H1 (cell line): Measurements from ENCODE around the gene GSG1L. TPM values are rescaled to one million over a fixed set of nuclear protein-coding genes. Genes with fewer than 3 reads are reported as not detected.

ENCODE experiments used
- CTCF ChIA-PET: fragments of 300-600 bp; sonication (Branson Sonifier 250); formaldehyde crosslinking; loops from one replicate; lab custom pipeline; 2021; ENCODE audit not compliant: partially characterized antibody; lab: Charles Lee
- POLR2A ChIA-PET: fragments of 300-600 bp; sonication (Branson Sonifier 250); formaldehyde crosslinking; loops from one replicate; lab custom pipeline; 2021; ENCODE audit warnings: inconsistent platforms; ENCODE audit not compliant: partially characterized antibody; lab: Charles Lee
- DNase-seq, 2 experiments: peaks; one replicate each; pipeline versions ENCODE4 v3.0.0 to v3.0.0-alpha.2; 2010 to 2022; ENCODE audit warnings: low spot score in 2 of 2, low read depth in 1 of 2, mixed read lengths in 1 of 2
- FAIRE-seq: peaks from 2 replicates; lab custom pipeline; 2011; peaks lifted over from hg19 to GRCh38; lab: Jason Lieb, UNC
- H2AFZ ChIP-seq: 2 replicates; pipeline ENCODE4 v1.8.1; 2012; ENCODE audit warnings: low read length, inconsistent platforms
- H2AK5ac ChIP-seq: 2 replicates; pipeline ENCODE4 v1.6.1; 2013; ENCODE audit warnings: low read depth, low read length
- H2BK120ac ChIP-seq: replicated peaks from 2 replicates; pipeline ENCODE3; 2013; ENCODE audit warnings: low read depth, low read length, inconsistent platforms
- H2BK12ac ChIP-seq: 2 replicates; pipeline ENCODE4 v1.6.1; 2013; ENCODE audit warnings: low read depth, low read length
- H2BK15ac ChIP-seq: 2 replicates; pipeline ENCODE4 v1.6.1; 2013; ENCODE audit warnings: low read length
- H2BK20ac ChIP-seq: 2 replicates; pipeline ENCODE4 v1.6.1; 2013; ENCODE audit warnings: low read length
- H2BK5ac ChIP-seq: 2 replicates; pipeline ENCODE4 v1.6.1; 2013; ENCODE audit warnings: low read depth, low read length
- H3K14ac ChIP-seq: 2 replicates; pipeline ENCODE4 v1.6.1; 2013; ENCODE audit warnings: inconsistent platforms; ENCODE audit not compliant: insufficient read length
- H3K18ac ChIP-seq: 2 replicates; pipeline ENCODE4 v1.6.1; 2013; ENCODE audit warnings: low read length; ENCODE audit errors: extremely low read depth
- H3K23ac ChIP-seq: 2 replicates; pipeline ENCODE4 v1.6.1; 2013; ENCODE audit warnings: inconsistent platforms; ENCODE audit not compliant: insufficient read length
- H3K23me2 ChIP-seq: 2 replicates; pipeline ENCODE4 v1.6.1; 2013; ENCODE audit warnings: low read depth, low read length
- H3K27ac ChIP-seq: 2 replicates; pipeline ENCODE4 v1.6.1; 2011; ENCODE audit warnings: low read depth, low read length, inconsistent platforms
- H3K27me3 ChIP-seq, 4 experiments: replicated peaks in 1 of 4; 1 replicate in 1 of 4; 2 replicates in 3 of 4; pipeline versions ENCODE4 v1.6.1 to v1.8.1; 2011 to 2013; ENCODE audit warnings: low read length in 3 of 4, mild to moderate bottlenecking in 3 of 4, inconsistent platforms in 2 of 4, mixed read lengths in 2 of 4, moderate library complexity in 1 of 4; ENCODE audit not compliant: control insufficient read depth in 3 of 4, insufficient read depth in 3 of 4; ENCODE audit errors: extremely low read depth in 1 of 4
- H3K36me3 ChIP-seq, 4 experiments: 2 replicates each; pipeline versions ENCODE4 v1.6.1 to v1.8.1; 2011 to 2013; ENCODE audit warnings: mild to moderate bottlenecking in 4 of 4, low read length in 3 of 4, moderate library complexity in 2 of 4, control low read depth in 1 of 4, inconsistent platforms in 1 of 4; ENCODE audit not compliant: insufficient read depth in 4 of 4, control insufficient read depth in 2 of 4
- H3K4ac ChIP-seq: replicated peaks from 2 replicates; pipeline ENCODE3; 2013; ENCODE audit warnings: low read length, low read depth, mixed read lengths, inconsistent platforms; ENCODE audit not compliant: insufficient read length
- H3K4me1 ChIP-seq, 4 experiments: replicated peaks in 1 of 4; 1 replicate in 1 of 4; 2 replicates in 3 of 4; pipeline versions ENCODE4 v1.6.1 to v1.8.1; 2011 to 2013; ENCODE audit warnings: low read length in 3 of 4, inconsistent platforms in 2 of 4, mixed read lengths in 1 of 4; ENCODE audit not compliant: insufficient read depth in 4 of 4, control insufficient read depth in 3 of 4
- H3K4me2 ChIP-seq, 2 experiments: 2 replicates each; pipeline versions ENCODE4 v1.6.1 to v1.8.1; 2011 to 2013; ENCODE audit warnings: low read depth in 2 of 2, low read length in 2 of 2, control low read depth in 1 of 2, inconsistent platforms in 1 of 2, mild to moderate bottlenecking in 1 of 2; ENCODE audit not compliant: insufficient read depth in 1 of 2
- H3K4me3 ChIP-seq, 4 experiments: fragments of 200-600, 300-600 bp in 1 of 4; sonication (generic), shearing (Covaris generic), sonication (Bioruptor Twin) in 1 of 4; 2 replicates each; pipeline versions ENCODE4 v1.5.1 to v1.8.1; 2011 to 2016; ENCODE audit warnings: low read length in 4 of 4, low read depth in 3 of 4, control low read depth in 2 of 4, inconsistent platforms in 2 of 4, mild to moderate bottlenecking in 2 of 4, mixed read lengths in 1 of 4, moderate library complexity in 1 of 4; ENCODE audit not compliant: insufficient read depth in 2 of 4; ENCODE audit errors: extremely low read depth in 1 of 4
- H3K56ac ChIP-seq: replicated peaks from 2 replicates; pipeline ENCODE3; 2013; ENCODE audit warnings: low read depth, mild to moderate bottlenecking, mixed read lengths, low read length, inconsistent platforms; ENCODE audit not compliant: insufficient read length
- H3K79me1 ChIP-seq: 2 replicates; pipeline ENCODE4 v1.6.1; 2013; ENCODE audit warnings: low read depth, low read length, control low read depth
- H3K79me2 ChIP-seq, 2 experiments: 2 replicates each; pipeline versions ENCODE4 v1.6.1 to v1.8.1; 2012 to 2013; ENCODE audit warnings: low read length in 2 of 2, mild to moderate bottlenecking in 2 of 2, inconsistent platforms in 1 of 2; ENCODE audit not compliant: insufficient read depth in 2 of 2, control insufficient read depth in 1 of 2
- H3K9ac ChIP-seq, 4 experiments: replicated peaks in 1 of 4; 1 replicate in 1 of 4; 2 replicates in 3 of 4; pipeline versions ENCODE4 v1.6.1 to v1.8.1; 2011 to 2013; ENCODE audit warnings: low read depth in 3 of 4, low read length in 3 of 4, control low read depth in 2 of 4, mild to moderate bottlenecking in 2 of 4, moderate library complexity in 2 of 4, inconsistent platforms in 1 of 4; ENCODE audit errors: extremely low read depth in 1 of 4
- H3K9me3 ChIP-seq, 2 experiments: 2 replicates each; pipeline versions ENCODE4 v1.6.1 to v1.8.1; 2012 to 2013; ENCODE audit warnings: mild to moderate bottlenecking in 2 of 2, moderate library complexity in 2 of 2, control low read depth in 1 of 2, inconsistent platforms in 1 of 2, low read depth in 1 of 2, low read length in 1 of 2, mixed read lengths in 1 of 2; ENCODE audit not compliant: insufficient read depth in 2 of 2
- H4K20me1 ChIP-seq, 2 experiments: replicated peaks in 1 of 2; 2 replicates each; pipeline versions ENCODE3 to v1.8.1; 2011 to 2013; ENCODE audit warnings: inconsistent platforms in 2 of 2, low read length in 2 of 2, mild to moderate bottlenecking in 1 of 2; ENCODE audit not compliant: insufficient read depth in 2 of 2, control insufficient read depth in 1 of 2
- H4K5ac ChIP-seq: 2 replicates; pipeline ENCODE4 v1.6.1; 2013; ENCODE audit warnings: low read length, low read depth, mixed read lengths, inconsistent platforms; ENCODE audit not compliant: insufficient read length
- H4K8ac ChIP-seq: 2 replicates; pipeline ENCODE4 v1.8.0; 2013; ENCODE audit warnings: mild to moderate bottlenecking, moderate library complexity, low read length, inconsistent platforms; ENCODE audit not compliant: insufficient read depth; ENCODE audit errors: extremely low read depth
- H4K91ac ChIP-seq: replicated peaks from 2 replicates; pipeline ENCODE3; 2013; ENCODE audit warnings: low read length, mixed read lengths, inconsistent platforms; ENCODE audit not compliant: insufficient read length
- KDM5A ChIP-seq: fragments of 200-600 bp; IDR thresholded peaks from 2 replicates; pipeline ENCODE4 v1.7.1; 2012; ENCODE audit warnings: mild to moderate bottlenecking, low read length, inconsistent platforms, mixed read lengths
- RXRA ChIP-seq: IDR thresholded peaks from 2 replicates; pipeline ENCODE4 v1.6.1; 2011; ENCODE audit warnings: low read depth, mild to moderate bottlenecking, low read length, moderate library complexity; ENCODE audit not compliant: insufficient read depth
- TBP ChIP-seq: IDR thresholded peaks from 2 replicates; pipeline ENCODE4 v1.6.1; 2011; ENCODE audit warnings: low read depth, low read length, improper control_type of control experiment
- TEAD4 ChIP-seq: IDR thresholded peaks from 2 replicates; pipeline ENCODE4 v1.6.1; 2012; ENCODE audit warnings: low read depth, low read length, inconsistent platforms, mixed read lengths
- WGBS, 2 experiments: shearing (Covaris generic) in 1 of 2; methylation state at CpG; one replicate each; pipeline versions ENCODE4 v1.1.6 to v1.1.7; 2013 to 2015; ENCODE audit warnings: low lambda C conversion rate in 2 of 2, mixed read lengths in 2 of 2, inconsistent platforms in 1 of 2, low coverage in 1 of 2, missing lambda C conversion rate in 1 of 2; ENCODE audit not compliant: insufficient replicate concordance in 2 of 2, insufficient coverage in 1 of 2, insufficient read length in 1 of 2; ENCODE audit errors: extremely low coverage in 1 of 2, missing lambda C conversion rate in 1 of 2; 5-methylcytosine and 5-hydroxymethylcytosine counted together
- polyA plus RNA-seq, 7 experiments: library from polyadenylated mRNA; depleted of rRNA in 3 of 7; stranded (reverse) in 5 of 7; unstranded in 2 of 7; fragments of >200 nt in 5 of 7; fragments of 200-250 nt in 2 of 7; gene quantifications; 1 replicate in 5 of 7; 2 replicates in 1 of 7; 4 replicates in 1 of 7; pipeline versions ENCODE4 v1.2.1 to v1.2.3, GENCODE V29; 2011 to 2013; ENCODE audit warnings: missing spikeins in 2 of 7, mixed read lengths in 2 of 7
- total RNA-seq: library from RNA; stranded (reverse); fragmentation: NEBNext Ultra II Directional; extraction: Animal tissue kit (Norgen Biotek cat#: 25700); gene quantifications from 2 replicates; pipeline ENCODE4 v1.2.1, GENCODE V29; 2021

GSG1L gene
- total and polyA plus RNA-seq, 2 of the 8 experiments (the other 6 are each of a cell fraction or from before 2014, with no cell fraction given) = 0.71 to 1.1 TPM

DNA sequence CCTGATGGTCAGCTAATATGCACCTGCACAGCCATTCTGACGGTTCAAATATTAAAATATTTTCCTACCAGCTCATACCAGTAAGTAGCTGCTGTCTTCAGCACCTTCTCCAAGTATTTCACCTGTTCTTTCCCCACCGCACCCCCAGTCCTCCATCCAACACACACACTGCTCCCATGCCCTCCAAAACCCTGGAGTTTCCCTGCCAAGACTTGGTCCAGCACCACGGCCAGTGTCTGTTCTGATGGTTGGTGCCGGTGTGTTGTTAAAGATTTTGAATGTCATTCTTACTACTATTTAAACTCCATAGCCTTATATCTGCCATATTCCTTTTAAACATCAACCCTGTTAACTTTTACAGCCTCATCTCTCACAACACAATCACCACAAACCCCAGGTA, 142.4 kb downstream of the GSG1L start:
- POLR2A ChIA-PET = no interaction called here
- Histone ChIP-seq H3K4ac (no peak overlapping the region), H3K4me2 (no peak overlapping the region), H3K9ac (no peak overlapping the region), H2BK15ac (no peak overlapping the region), H3K27ac (no peak overlapping the region), H4K91ac (no peak overlapping the region), H2AFZ (no peak overlapping the region), H4K5ac (no peak overlapping the region), H3K14ac (no peak overlapping the region), H3K36me3 (no peaks in the 10 kb centered on the region), H4K20me1 (no peaks in the 10 kb centered on the region), H3K79me2 (no peaks in the 10 kb centered on the region), H3K56ac (no peak overlapping the region), H4K8ac (no peak overlapping the region), H3K27me3 (no peaks in the 10 kb centered on the region; a peak in 1 of 7 replicates), H2BK120ac (no peak overlapping the region), H3K4me1 (peaks cover 0 to 4% (median 2%) of the 10 kb centered on the region in 4 experiments; a peak in 4 of 7 replicates), H3K23me2 (no peaks in the 10 kb centered on the region; the same call in 1 of the 2 replicates), H3K23ac (no peak overlapping the region), H2BK12ac (no peak overlapping the region), H2BK5ac (no peak overlapping the region), H3K18ac (no peak overlapping the region), H3K4me3 (no peak overlapping the region), H2BK20ac (no peak overlapping the region), H3K79me1 (no peaks in the 10 kb centered on the region), H2AK5ac (no peak overlapping the region), H3K9me3 (no peaks in the 10 kb centered on the region)
- TF ChIP-seq TBP (peak; percentile 15; the same call in 1 of the 2 replicates), KDM5A (no peak), RXRA (no peak), TEAD4 (no peak)
- WGBS, 2 experiments = 84% methylated on average over 4 of the region's 4 CpGs; no CpG with 5 or more reads in 1 of the 2 experiments
- CTCF ChIA-PET = interaction anchor here (0.7 to 1.5 kb wide), 9 partner anchors 10 to 141 kb away, joined by 3 to 5 read pairs (median 3); no protein-coding TSS in a partner anchor
- DNase-seq (no peak), FAIRE-seq (no peak)
